GM23338 (cell line): ENCODE data around the gene DOCK1. TPM values are rescaled to one million over a fixed set of nuclear protein-coding genes. Genes with fewer than 3 reads are reported as not detected.

Experiments
- ATAC-seq: fragments of 200-7000 bp; cut with Tn5 transposase; 3 replicates; pipeline ENCODE4 v1.9.1; 2020
- DNase-seq: peaks from one replicate; pipeline ENCODE4 v3.0.0-alpha.2; 2015; ENCODE audit warnings: low spot score
- H2AFZ ChIP-seq: fragments of 200-600 bp; sonication (generic); 2 replicates; pipeline ENCODE4 v1.8.0; 2016; ENCODE audit warnings: antibody characterized with exemption, mild to moderate bottlenecking, moderate library complexity
- H3F3A ChIP-seq: fragments of 200-600 bp; sonication (generic); replicated peaks from 2 replicates; pipeline ENCODE4 v1.8.0; 2017; ENCODE audit warnings: antibody characterized with exemption, mixed run types, low read depth
- H3K27ac ChIP-seq: fragments of 200-600 bp; sonication (generic); 2 replicates; pipeline ENCODE4 v1.6.1; 2016; ENCODE audit warnings: low read depth
- H3K27me3 ChIP-seq: fragments of 200-600 bp; sonication (generic); 2 replicates; pipeline ENCODE4 v1.8.0; 2016; ENCODE audit warnings: mild to moderate bottlenecking, mixed run types, moderate library complexity; ENCODE audit not compliant: insufficient read depth
- H3K36me3 ChIP-seq: fragments of 200-600 bp; sonication (generic); 2 replicates; pipeline ENCODE4 v1.8.0; 2016; ENCODE audit warnings: mild to moderate bottlenecking; ENCODE audit not compliant: insufficient read depth
- H3K4me1 ChIP-seq: fragments of 200-600 bp; sonication (generic); 2 replicates; pipeline ENCODE4 v1.8.0; 2016; ENCODE audit warnings: mild to moderate bottlenecking, moderate library complexity; ENCODE audit not compliant: insufficient read depth
- H3K4me2 ChIP-seq: fragments of 200-600 bp; sonication (generic); 2 replicates; pipeline ENCODE4 v1.7.1; 2017; ENCODE audit warnings: mixed run types
- H3K4me3 ChIP-seq: fragments of 200-600 bp; sonication (generic); 2 replicates; pipeline ENCODE4 v1.6.1; 2016; ENCODE audit warnings: mixed run types
- H3K79me2 ChIP-seq: fragments of 200-600 bp; sonication (generic); replicated peaks from 2 replicates; pipeline ENCODE4 v1.8.0; 2017; ENCODE audit warnings: mild to moderate bottlenecking; ENCODE audit not compliant: insufficient read depth
- H3K9me2 ChIP-seq: fragments of 200-600 bp; sonication (generic); 2 replicates; pipeline ENCODE4 v1.8.0; 2017; ENCODE audit not compliant: insufficient read depth
- H4K20me1 ChIP-seq: fragments of 200-600 bp; sonication (generic); replicated peaks from 2 replicates; pipeline ENCODE4 v1.8.0; 2017; ENCODE audit warnings: mild to moderate bottlenecking; ENCODE audit not compliant: insufficient read depth
- H3K27ac Mint-ChIP-seq: 2 replicates; pipeline ENCODE4 v1.8.0; 2020; ENCODE audit warnings: inconsistent platforms, mild to moderate bottlenecking, moderate library complexity, mixed read lengths
- H3K27me3 Mint-ChIP-seq: 3 replicates; pipeline ENCODE4 v1.8.0; 2022; ENCODE audit warnings: low read depth, mild to moderate bottlenecking, moderate library complexity, mixed read lengths, inconsistent platforms; ENCODE audit not compliant: insufficient read depth, poor library complexity
- H3K36me3 Mint-ChIP-seq: 3 replicates; pipeline ENCODE4 v1.8.0; 2021; ENCODE audit warnings: low read depth, mild to moderate bottlenecking, inconsistent platforms, moderate library complexity, mixed read lengths
- H3K4me1 Mint-ChIP-seq: 3 replicates; pipeline ENCODE4 v1.8.0; 2020; ENCODE audit warnings: mild to moderate bottlenecking, inconsistent platforms, mixed read lengths
- H3K4me3 Mint-ChIP-seq: 3 replicates; pipeline ENCODE4 v1.8.0; 2021; ENCODE audit warnings: moderate library complexity, mild to moderate bottlenecking, inconsistent platforms, mixed read lengths
- H3K9me3 Mint-ChIP-seq: 3 replicates; pipeline ENCODE4 v1.8.0; 2020; ENCODE audit warnings: moderate library complexity, mild to moderate bottlenecking, inconsistent platforms, mixed read lengths
- CREB1 ChIP-seq: fragments of 250-450 bp; sonication (Bioruptor Pico); IDR thresholded peaks from 2 replicates; pipeline ENCODE4 v1.5.0; 2020; ENCODE audit warnings: low read depth, mild to moderate bottlenecking, moderate library complexity
- CTCF ChIP-seq, 2 experiments: fragments of 200-600 bp in 1 of 2; sonication (generic) in 1 of 2; conservative IDR thresholded peaks; 2 replicates each; pipeline versions ENCODE4 v1.5.1 to v1.6.1; 2016 to 2017; ENCODE audit warnings: antibody characterized with exemption in 2 of 2, low read depth in 2 of 2, mild to moderate bottlenecking in 2 of 2, moderate library complexity in 1 of 2
- ETS1 ChIP-seq: IDR thresholded peaks from 2 replicates; pipeline ENCODE4 v1.6.1; 2016; ENCODE audit warnings: antibody characterized with exemption
- EZH2 ChIP-seq: fragments of 200-600 bp; sonication (generic); IDR thresholded peaks from one replicate; pipeline ENCODE4 v1.8.0; 2017; ENCODE audit warnings: antibody characterized with exemption, mild to moderate bottlenecking, low read depth; ENCODE audit not compliant: unreplicated experiment
- JUNB ChIP-seq: IDR thresholded peaks from one replicate; pipeline ENCODE4 v1.6.1; 2016; ENCODE audit warnings: antibody characterized with exemption; ENCODE audit not compliant: unreplicated experiment
- NANOG ChIP-seq: IDR thresholded peaks from 2 replicates; pipeline ENCODE4 v1.6.1; 2016; ENCODE audit warnings: antibody characterized with exemption, borderline replicate concordance
- POLR2AphosphoS5 ChIP-seq: IDR thresholded peaks from 2 replicates; pipeline ENCODE4 v1.6.1; 2016; ENCODE audit warnings: antibody characterized with exemption, low read depth
- REST ChIP-seq: IDR thresholded peaks from one replicate; pipeline ENCODE4 v1.6.1; 2018; ENCODE audit warnings: antibody characterized with exemption; ENCODE audit not compliant: unreplicated experiment
- STAT1 ChIP-seq: IDR thresholded peaks from one replicate; pipeline ENCODE4 v1.6.1; 2016; ENCODE audit warnings: antibody characterized with exemption; ENCODE audit not compliant: unreplicated experiment
- ZNF114 ChIP-seq: fragments of 250-450 bp; sonication (Bioruptor Pico); IDR thresholded peaks from 2 replicates; pipeline ENCODE4 v1.5.0; 2020; ENCODE audit warnings: mild to moderate bottlenecking, moderate library complexity
- ZNF331 ChIP-seq: fragments of 250-450 bp; sonication (Bioruptor Pico); IDR thresholded peaks from 2 replicates; pipeline ENCODE4 v1.5.0; 2020; ENCODE audit warnings: low read depth, mild to moderate bottlenecking, moderate library complexity
- polyA plus RNA-seq: library from polyadenylated mRNA; unstranded; fragments of >200 nt; fragmentation: Nextera tagmentation; extraction: Ambion mirVana; gene quantifications from 2 replicates; pipeline ENCODE4 v1.2.1, GENCODE V29; 2016
- total RNA-seq: library from RNA; depleted of rRNA; stranded (reverse); fragments of >200 nt; shearing (Covaris generic); gene quantifications from 2 replicates; pipeline ENCODE4 v1.2.3, GENCODE V29; 2014

DOCK1 gene
- total and polyA plus RNA-seq, 2 experiments from 2014 or later, result 13.2 to 55.3 TPM

- H3K4me3 Mint-ChIP-seq, result no peak overlapping the region
- peaks cover 5% of the 10 kb centered on the region; the same call in 1 of the 3 replicates for H3K9me3 Mint-ChIP-seq
- H3K4me2 ChIP-seq, result no peak overlapping the region
- no peaks in the 10 kb centered on the region; the same call in 1 of the 2 replicates for H3K4me1 ChIP-seq
- H3K36me3 Mint-ChIP-seq, result peaks cover 8% of the 10 kb centered on the region; the same call in 2 of the 3 replicates
- no peak overlapping the region for H3K27ac ChIP-seq
- H3K4me3 ChIP-seq, result no peak overlapping the region
- no peaks in the 10 kb centered on the region for H3K27me3 Mint-ChIP-seq
- no peak overlapping the region for H3K27ac Mint-ChIP-seq
- no peaks in the 10 kb centered on the region; the same call in 1 of the 2 replicates for H3K36me3 ChIP-seq
- H3F3A ChIP-seq, result peaks cover 38% of the 10 kb centered on the region
- H3K27me3 ChIP-seq, result no peaks in the 10 kb centered on the region
- DNase-seq (no peak), ATAC-seq (no peak)
- H3K9me2 ChIP-seq, result no peaks in the 10 kb centered on the region
- H4K20me1 ChIP-seq, result no peaks in the 10 kb centered on the region
- no peak for TF ChIP-seq NANOG
- TF ChIP-seq ZNF114, result no peak
- TF ChIP-seq CTCF (conservative IDR thresholded peaks at IDR 0.05; ENCODE audit: low read depth in 2 of 2), result no peak
- no peak for TF ChIP-seq ETS1
- no peak for TF ChIP-seq ZNF331 (CRISPR knock-in tag)
- no peak for TF ChIP-seq JUNB
- no peak for TF ChIP-seq CREB1 (CRISPR knock-in tag)
- TF ChIP-seq EZH2, result no peak
- TF ChIP-seq POLR2AphosphoS5, result no peak
- no peak for TF ChIP-seq REST
- TF ChIP-seq STAT1, result no peak
- H3K79me2 ChIP-seq, result peaks cover 88% of the 10 kb centered on the region
- no peak overlapping the region for H2AFZ ChIP-seq
- H3K4me1 Mint-ChIP-seq, result peaks cover 1% of the 10 kb centered on the region; the same call in 2 of the 3 replicates
Measured at GRCh38 chr10:126950401-126951105, 45.3 kb downstream of the DOCK1 start.
